Right kidney (tissue), 9 donors: ENCODE data around the gene ZNF610.
"Not testable (repeated sequence)": the region's sequence is repeated elsewhere in the genome, so short reads cannot be mapped to it uniquely, and the experiment has no call there.

Experiments
- DNase-seq: peaks from one replicate; pipeline ENCODE4 v3.0.0-alpha.2; 2016
- long read RNA-seq, 8 donors: transcript quantifications; one replicate each; lab custom pipeline, GENCODE V29; 2026

ZNF610 gene
- long read RNA-seq, donor 1, partial matches to known transcripts = 0 of 2 reads
- long read RNA-seq, donor 1, other reads (novel, unspliced or antisense) = 0 of 2 reads
- long read RNA-seq, donor 2, partial matches to known transcripts = 0 of 3 reads
- long read RNA-seq, donor 2, other reads (novel, unspliced or antisense) = 0 of 3 reads
- long read RNA-seq, donor 3 = 0 reads
- long read RNA-seq, donor 4, partial matches to known transcripts = 5 of 6 reads
- long read RNA-seq, donor 4, other reads (novel, unspliced or antisense) = 0 of 6 reads
- long read RNA-seq, donor 5, partial matches to known transcripts = 0 of 2 reads
- long read RNA-seq, donor 5, other reads (novel, unspliced or antisense) = 0 of 2 reads
- long read RNA-seq, donor 6, partial matches to known transcripts = 0 of 4 reads
- long read RNA-seq, donor 6, other reads (novel, unspliced or antisense) = 0 of 4 reads
- long read RNA-seq, donor 7, transcript ZNF610-203 (6 exons, 2,191 nt) = major isoform, 5 of 6 reads
- long read RNA-seq, donor 7, partial matches to known transcripts = 0 of 6 reads
- long read RNA-seq, donor 7, other reads (novel, unspliced or antisense) = 0 of 6 reads
- long read RNA-seq, donor 8, partial matches to known transcripts = 0 of 3 reads
- long read RNA-seq, donor 8, other reads (novel, unspliced or antisense) = 0 of 3 reads

GRCh38 chr19:52336117-52336790 is at the start of gene ZNF610:
Gene ZNF610 (plus strand): TSS chr19:52336243. CDS start chr19:52349173, 12,930 bp downstream.
- DNase-seq = peak; percentile 86

GRCh38 chr19:52286256-52286655 is 49.8 kb upstream of the ZNF610 start:
- DNase-seq = no peak

GRCh38 chr19:52291781-52292180 is 44.3 kb upstream of the ZNF610 start:
- DNase-seq = no peak

- not testable (repeated sequence) for DNase-seq
Observed at GRCh38 chr19:52292946-52293345, 43.1 kb upstream of the ZNF610 start.

GRCh38 chr19:52296400-52296772 is 39.7 kb upstream of the ZNF610 start:
- no peak for DNase-seq

- DNase-seq = peak; percentile 89
Observed at GRCh38 chr19:52296773-52297600, 39.1 kb upstream of the ZNF610 start, which contains the start of gene ZNF480. Gene ZNF480 (plus strand): TSS chr19:52297169. CDS start chr19:52300413, 3,244 bp downstream.

GRCh38 chr19:52297601-52298364 is 38.3 kb upstream of the ZNF610 start:
- no peak for DNase-seq

GRCh38 chr19:52307275-52307674 is 28.8 kb upstream of the ZNF610 start:
- DNase-seq = peak; percentile 39

- no peak for DNase-seq
Observed at GRCh38 chr19:52322429-52322828, 13.6 kb upstream of the ZNF610 start.

- DNase-seq = no peak
Observed at GRCh38 chr19:52331757-52332156, 4.3 kb upstream of the ZNF610 start.

- no peak for DNase-seq
Observed at GRCh38 chr19:52335768-52336116, 301 bp upstream of the ZNF610 start.

- no peak for DNase-seq
Observed at GRCh38 chr19:52336791-52337381, 843 bp downstream of the ZNF610 start.

- not testable (repeated sequence) for DNase-seq
Observed at GRCh38 chr19:52339022-52339421, 3.0 kb downstream of the ZNF610 start.

- DNase-seq = peak; percentile 57
Observed at GRCh38 chr19:52343548-52343947, 7.5 kb downstream of the ZNF610 start.

GRCh38 chr19:52345162-52345561 is 9.1 kb downstream of the ZNF610 start:
- no peak for DNase-seq

- no peak for DNase-seq
Observed at GRCh38 chr19:52351512-52351911, 15.5 kb downstream of the ZNF610 start.

GRCh38 chr19:52366414-52366824 is 30.4 kb downstream of the ZNF610 start:
- no peak for DNase-seq

GRCh38 chr19:52369559-52370340 is 33.7 kb downstream of the ZNF610 start, which contains the start of gene ZNF880:
Gene ZNF880 (plus strand): TSS chr19:52369923. CDS start chr19:52369966, 43 bp downstream.
- DNase-seq = peak; percentile 89

- DNase-seq = no peak
Observed at GRCh38 chr19:52370341-52370710, 34.3 kb downstream of the ZNF610 start.

GRCh38 chr19:52391135-52391534 is 55.1 kb downstream of the ZNF610 start:
- no peak for DNase-seq
